C4-2B (cell line): ENCODE data around the gene SRSF1.
A peak's percentile ranks its signal among the peaks of the same experiment; 100 is the strongest.

Source experiments
- H3K27ac ChIP-seq: fragments of 450-650 bp; 2 replicates; pipeline ENCODE4 v1.5.1; 2017
- ZFX ChIP-seq: fragments of 450-650 bp; IDR thresholded peaks from 2 replicates; pipeline ENCODE4 v1.6.1; 2017
- TF ChIP-seq, protein P1 (sequence below): fragments of 450-650 bp; conservative IDR thresholded peaks from 2 replicates; pipeline ENCODE4 v1.5.1; 2017; ENCODE audit warnings: mild to moderate bottlenecking

The SRSF1 gene

DNA sequence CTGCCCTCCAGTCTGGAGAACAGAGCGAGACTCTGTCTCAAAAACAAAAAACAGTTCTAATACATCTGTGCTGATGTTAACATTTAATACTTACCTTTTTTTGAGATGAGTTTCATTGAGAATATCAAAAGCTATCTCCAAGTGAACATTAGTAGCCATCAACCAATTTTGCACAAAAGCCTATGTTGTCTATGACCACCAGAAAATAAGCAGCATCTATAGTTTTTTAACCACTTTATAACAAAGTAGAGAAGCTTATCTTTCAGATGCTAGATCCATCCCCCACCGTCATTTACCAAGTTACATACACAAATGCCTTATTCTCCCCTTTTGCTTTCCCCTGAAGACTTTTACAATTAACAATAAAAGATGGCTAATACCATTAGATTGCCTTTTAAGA is 4.1 kb downstream of the SRSF1 start:
- H3K27ac ChIP-seq: no peak overlapping the region
- TF ChIP-seq ZFX: no peak
- TF ChIP-seq, protein P1, sequence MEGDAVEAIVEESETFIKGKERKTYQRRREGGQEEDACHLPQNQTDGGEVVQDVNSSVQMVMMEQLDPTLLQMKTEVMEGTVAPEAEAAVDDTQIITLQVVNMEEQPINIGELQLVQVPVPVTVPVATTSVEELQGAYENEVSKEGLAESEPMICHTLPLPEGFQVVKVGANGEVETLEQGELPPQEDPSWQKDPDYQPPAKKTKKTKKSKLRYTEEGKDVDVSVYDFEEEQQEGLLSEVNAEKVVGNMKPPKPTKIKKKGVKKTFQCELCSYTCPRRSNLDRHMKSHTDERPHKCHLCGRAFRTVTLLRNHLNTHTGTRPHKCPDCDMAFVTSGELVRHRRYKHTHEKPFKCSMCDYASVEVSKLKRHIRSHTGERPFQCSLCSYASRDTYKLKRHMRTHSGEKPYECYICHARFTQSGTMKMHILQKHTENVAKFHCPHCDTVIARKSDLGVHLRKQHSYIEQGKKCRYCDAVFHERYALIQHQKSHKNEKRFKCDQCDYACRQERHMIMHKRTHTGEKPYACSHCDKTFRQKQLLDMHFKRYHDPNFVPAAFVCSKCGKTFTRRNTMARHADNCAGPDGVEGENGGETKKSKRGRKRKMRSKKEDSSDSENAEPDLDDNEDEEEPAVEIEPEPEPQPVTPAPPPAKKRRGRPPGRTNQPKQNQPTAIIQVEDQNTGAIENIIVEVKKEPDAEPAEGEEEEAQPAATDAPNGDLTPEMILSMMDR: no peak

DNA sequence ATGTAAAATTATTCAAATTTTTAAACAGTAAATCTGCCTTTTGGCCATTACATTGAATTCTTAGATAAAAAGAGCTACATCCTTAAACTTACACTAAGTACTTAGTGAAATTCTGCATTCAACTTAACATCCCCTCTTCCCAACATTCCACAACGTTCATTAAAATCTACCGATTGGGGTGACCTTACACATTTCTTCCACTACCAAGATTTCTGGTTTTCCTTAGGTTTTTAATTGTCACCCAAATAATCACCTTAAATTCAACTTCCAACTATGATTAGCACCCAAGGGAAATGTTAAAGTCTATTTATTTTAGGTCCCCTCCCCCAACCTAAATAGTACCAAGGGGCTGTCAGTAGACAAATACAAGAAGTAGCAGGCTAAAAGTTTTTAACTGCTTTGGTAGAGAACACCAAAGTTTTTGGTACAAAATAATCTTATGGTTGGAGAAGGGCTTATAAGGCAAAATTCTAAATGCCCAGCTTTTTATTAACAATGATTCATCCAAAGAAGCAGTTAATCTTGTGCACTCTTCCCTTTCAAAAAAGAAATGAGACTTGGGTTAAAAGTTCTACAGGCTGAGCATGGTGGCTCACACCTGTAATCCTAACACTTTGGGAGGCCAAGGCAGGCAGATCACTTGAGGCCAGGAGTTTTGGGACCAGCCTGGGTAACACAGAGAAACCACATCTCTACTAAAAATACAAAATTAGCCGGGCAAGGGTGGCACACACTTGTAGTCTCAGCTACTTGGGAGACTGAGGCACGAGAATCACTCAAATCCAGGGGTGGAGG is 4.7 kb downstream of the SRSF1 start:
- no peak overlapping the region for H3K27ac ChIP-seq
- no peak for TF ChIP-seq ZFX
- TF ChIP-seq, protein P1: no peak

DNA sequence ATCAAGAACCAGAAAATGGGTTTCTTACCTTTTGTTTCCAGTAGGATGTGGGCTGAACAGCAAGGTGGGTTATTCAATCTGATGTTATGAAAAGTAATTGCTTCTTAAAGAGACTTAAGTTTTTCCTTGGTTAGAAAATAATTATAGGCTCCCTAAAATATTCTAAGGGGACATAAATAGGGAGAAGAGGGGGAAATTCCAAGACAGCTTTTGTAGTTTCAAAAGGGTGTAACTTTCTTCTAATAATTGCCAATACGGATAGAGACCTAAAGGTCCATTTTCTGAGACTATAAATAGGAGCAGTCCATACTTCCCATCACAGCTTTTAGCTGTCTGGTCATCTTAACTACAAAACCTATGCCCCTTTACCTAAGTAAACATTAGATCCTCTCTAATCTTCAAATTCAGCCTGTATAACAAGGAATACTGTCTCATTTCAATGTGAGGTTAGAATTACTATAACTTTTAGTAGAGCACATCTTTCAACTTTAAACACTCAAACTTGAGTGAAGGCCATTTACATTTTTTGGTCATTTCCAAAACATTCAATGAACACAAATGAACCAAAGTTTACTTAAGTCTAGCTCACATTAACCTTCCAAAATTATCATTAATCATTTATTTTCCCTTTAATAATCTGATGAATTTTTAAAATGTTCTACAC is 5.5 kb downstream of the SRSF1 start:
- no peak overlapping the region for H3K27ac ChIP-seq
- TF ChIP-seq, protein P1: no peak
- no peak for TF ChIP-seq ZFX

DNA sequence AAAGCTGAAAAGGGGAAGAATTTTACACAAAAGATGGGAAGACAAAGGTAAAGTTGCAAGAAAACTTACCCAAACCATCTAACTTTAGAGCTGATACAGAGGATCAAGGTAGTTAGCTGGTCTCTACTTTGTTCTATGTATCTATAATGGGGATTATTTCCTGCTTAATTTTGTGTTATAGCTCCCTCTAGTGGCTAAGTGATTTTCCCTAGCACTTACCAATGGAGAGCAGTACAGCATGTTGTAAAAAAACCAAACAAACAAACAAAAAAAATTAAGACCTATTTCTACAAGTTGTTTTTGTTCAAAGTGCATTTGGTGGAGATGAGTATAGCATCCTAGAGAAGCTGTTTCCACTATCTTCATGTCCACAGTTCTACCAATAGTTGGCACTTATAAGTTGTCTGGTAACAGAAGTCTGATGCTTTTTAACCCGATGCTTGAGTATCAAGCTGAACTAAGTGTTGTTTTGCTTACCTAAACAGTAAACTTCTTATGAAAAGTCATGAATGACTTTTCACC is 7.5 kb downstream of the SRSF1 start:
- no peak overlapping the region for H3K27ac ChIP-seq
- TF ChIP-seq, protein P1: peak; percentile 91
- TF ChIP-seq ZFX: no peak

DNA sequence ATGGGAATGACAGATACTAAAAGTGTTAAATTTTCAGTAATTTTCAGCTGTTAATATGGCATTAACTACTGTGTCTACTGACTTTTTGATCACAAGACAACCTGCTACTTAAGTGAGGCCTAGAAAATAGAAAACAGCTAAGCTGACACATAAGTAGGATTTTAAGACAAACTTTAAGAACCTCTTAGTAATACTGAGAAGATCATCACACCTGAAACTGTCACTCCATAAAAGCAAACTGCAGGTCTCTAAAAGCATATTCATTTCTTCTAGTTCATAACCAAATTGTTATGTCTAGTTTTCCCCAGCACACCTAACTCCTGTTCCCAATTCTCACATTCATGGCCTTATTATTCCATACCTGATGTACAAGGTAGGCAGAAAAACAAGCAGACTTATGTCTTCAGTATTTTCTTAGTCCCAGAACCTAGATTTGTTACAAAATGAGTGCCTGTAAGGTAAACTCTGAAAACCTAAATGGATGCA is 8.0 kb downstream of the SRSF1 start:
- no peak for TF ChIP-seq ZFX
- TF ChIP-seq, protein P1: no peak
- no peak overlapping the region for H3K27ac ChIP-seq

DNA sequence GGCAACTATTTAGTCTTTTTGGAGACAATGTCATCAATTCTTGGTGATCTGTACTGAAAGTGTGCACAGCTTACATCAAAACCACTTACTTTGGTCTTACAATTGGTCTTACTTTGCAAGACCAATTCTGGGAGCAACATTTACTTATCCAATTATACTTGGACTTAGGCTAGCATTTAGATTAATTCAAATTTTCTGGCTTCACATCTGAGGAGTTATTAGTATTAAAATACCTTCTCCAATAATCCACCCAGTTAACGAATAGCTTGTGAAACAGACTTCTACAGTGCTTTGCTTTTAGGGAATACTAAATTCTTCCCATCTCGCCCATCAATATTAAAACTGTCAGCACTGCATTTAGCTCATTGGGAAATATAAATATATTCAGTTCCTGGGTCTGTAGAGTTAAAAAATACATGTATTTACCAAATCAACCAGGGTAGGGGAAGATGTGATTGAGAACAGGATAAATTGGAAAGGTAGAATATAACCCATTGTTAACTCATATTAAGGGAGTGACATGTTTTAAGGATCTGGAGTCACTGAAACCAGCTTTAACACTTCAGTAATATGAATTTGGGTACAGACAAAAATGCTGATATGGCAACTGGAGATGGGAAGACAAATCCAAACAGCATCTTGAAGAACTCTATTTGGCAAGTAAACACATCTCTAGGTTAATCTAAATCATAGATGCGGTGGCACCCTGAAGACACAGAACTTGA is 9.8 kb downstream of the SRSF1 start:
- H3K27ac ChIP-seq: no peak overlapping the region

More for the DNA sequence above, 9.8 kb downstream of the SRSF1 start:
- TF ChIP-seq, protein P1: no peak
- TF ChIP-seq ZFX: no peak
